Mucosa of rectum (tissue), 2 donors: ENCODE measurements around the gene SLC18B1.

ENCODE experiments used
- H3K27ac ChIP-seq, 2 donors: one replicate each; pipeline ENCODE4 v1.7.0; 2013; ENCODE audit warnings: inconsistent platforms in 2 of 2, low read depth in 2 of 2, low read length in 2 of 2
- H3K27me3 ChIP-seq, 2 donors: one replicate each; pipeline ENCODE4 v1.7.0; 2013; ENCODE audit warnings: low read length in 2 of 2; ENCODE audit not compliant: control insufficient read depth in 2 of 2, insufficient read depth in 2 of 2
- H3K36me3 ChIP-seq, 2 donors: one replicate each; pipeline ENCODE4 v1.7.0; 2013; ENCODE audit warnings: low read length in 2 of 2; ENCODE audit not compliant: control insufficient read depth in 2 of 2, insufficient read depth in 2 of 2
- H3K4me1 ChIP-seq, 2 donors: one replicate each; pipeline ENCODE4 v1.7.0; 2013; ENCODE audit warnings: low read length in 2 of 2, mild to moderate bottlenecking in 1 of 2; ENCODE audit not compliant: control insufficient read depth in 2 of 2, insufficient read depth in 2 of 2
- H3K4me3 ChIP-seq, 2 donors: one replicate each; pipeline ENCODE4 v1.7.0; 2013; ENCODE audit warnings: low read length in 2 of 2
- H3K9ac ChIP-seq, 2 donors: one replicate each; pipeline ENCODE4 v1.7.0; 2013; ENCODE audit warnings: low read length in 2 of 2, low read depth in 1 of 2, mild to moderate bottlenecking in 1 of 2
- H3K9me3 ChIP-seq, 2 donors: one replicate each; pipeline ENCODE4 v1.7.0; 2013; ENCODE audit warnings: low read length in 2 of 2; ENCODE audit not compliant: control insufficient read depth in 2 of 2
- donor health status: healthy.
- donor health status: Normal muscosa, but diverticular disease.

SLC18B1 gene

GRCh38 chr6:132797951-132798868 lies at the start of gene SLC18B1:
Gene SLC18B1, minus strand, starts transcription at chr6:132798637. Its CDS starts 181 bp downstream, at chr6:132798456.
- Histone ChIP-seq H3K4me3 (peak within 1 kb of the TSS in 1 of 2 donors; percentile 80), H3K27me3 (no peaks in the 10 kb centered on the region), H3K4me1 (peaks cover 0 to 3% of the 10 kb centered on the region in 2 donors), H3K9me3 (no peaks in the 10 kb centered on the region), H3K36me3 (peaks cover 0 to 7% of the 10 kb centered on the region in 2 donors), H3K27ac (peak within 1 kb of the TSS in 1 of 2 donors; percentile 79), H3K9ac (peak within 1 kb of the TSS; percentile 80 to 81)

- Histone ChIP-seq H3K4me1 (no peaks in the 10 kb centered on the region), H3K9ac (no peak overlapping the region), H3K36me3 (no peaks in the 10 kb centered on the region), H3K4me3 (no peak overlapping the region), H3K27ac (no peak overlapping the region), H3K27me3 (no peaks in the 10 kb centered on the region), H3K9me3 (no peaks in the 10 kb centered on the region)
Observed at GRCh38 chr6:132843316-132844035, 45.0 kb upstream of the SLC18B1 start.

GRCh38 chr6:132841966-132842365 lies 43.5 kb upstream of the SLC18B1 start:
- no peaks in the 10 kb centered on the region for H3K9me3 ChIP-seq
- no peaks in the 10 kb centered on the region for H3K27me3 ChIP-seq
- H3K4me1 ChIP-seq, result no peaks in the 10 kb centered on the region
- H3K36me3 ChIP-seq, result no peaks in the 10 kb centered on the region
- H3K4me3 ChIP-seq, result no peak overlapping the region
- H3K27ac ChIP-seq, result no peak overlapping the region
- no peak overlapping the region for H3K9ac ChIP-seq

- Histone ChIP-seq H3K36me3 (no peaks in the 10 kb centered on the region), H3K27me3 (no peaks in the 10 kb centered on the region), H3K27ac (no peak overlapping the region), H3K9ac (no peak overlapping the region), H3K4me3 (no peak overlapping the region), H3K9me3 (no peaks in the 10 kb centered on the region), H3K4me1 (no peaks in the 10 kb centered on the region)
Observed at GRCh38 chr6:132832891-132833290, 34.5 kb upstream of the SLC18B1 start.

GRCh38 chr6:132830334-132830751 lies 31.9 kb upstream of the SLC18B1 start:
- no peaks in the 10 kb centered on the region for H3K36me3 ChIP-seq
- no peaks in the 10 kb centered on the region for H3K9me3 ChIP-seq
- no peaks in the 10 kb centered on the region for H3K27me3 ChIP-seq
- H3K4me3 ChIP-seq, result no peak overlapping the region
- H3K9ac ChIP-seq, result no peak overlapping the region
- no peaks in the 10 kb centered on the region for H3K4me1 ChIP-seq
- H3K27ac ChIP-seq, result no peak overlapping the region

GRCh38 chr6:132820629-132821381 lies 22.4 kb upstream of the SLC18B1 start:
- peaks cover 36 to 39% of the 10 kb centered on the region in 2 donors for H3K36me3 ChIP-seq
- H3K4me1 ChIP-seq, result peaks cover 8 to 11% of the 10 kb centered on the region in 2 donors
- H3K27ac ChIP-seq, result no peak overlapping the region
- H3K9me3 ChIP-seq, result no peaks in the 10 kb centered on the region
- H3K9ac ChIP-seq, result no peak overlapping the region
- H3K27me3 ChIP-seq, result no peaks in the 10 kb centered on the region
- H3K4me3 ChIP-seq, result no peak overlapping the region

GRCh38 chr6:132819405-132820161 lies 21.1 kb upstream of the SLC18B1 start:
- H3K4me1 ChIP-seq, result peaks cover 17 to 19% of the 10 kb centered on the region in 2 donors
- no peak overlapping the region for H3K4me3 ChIP-seq
- no peak overlapping the region for H3K27ac ChIP-seq
- no peak overlapping the region for H3K9ac ChIP-seq
- no peaks in the 10 kb centered on the region for H3K9me3 ChIP-seq
- peaks cover 36 to 40% of the 10 kb centered on the region in 2 donors for H3K36me3 ChIP-seq
- H3K27me3 ChIP-seq, result no peaks in the 10 kb centered on the region

GRCh38 chr6:132818404-132819359 lies 20.2 kb upstream of the SLC18B1 start:
- H3K27ac ChIP-seq, result no peak overlapping the region
- peaks cover 17 to 19% of the 10 kb centered on the region in 2 donors for H3K4me1 ChIP-seq
- no peaks in the 10 kb centered on the region for H3K9me3 ChIP-seq
- no peak overlapping the region for H3K9ac ChIP-seq
- H3K27me3 ChIP-seq, result no peaks in the 10 kb centered on the region
- no peak overlapping the region for H3K4me3 ChIP-seq
- peaks cover 36 to 40% of the 10 kb centered on the region in 2 donors for H3K36me3 ChIP-seq
